B cell (primary cell): Measurements from ENCODE around the gene UBL3. TPM values are rescaled to one million over a fixed set of nuclear protein-coding genes. Genes with fewer than 3 reads are reported as not detected.

Experiments
- ATAC-seq: fragments of 200-7000 bp; cut with Tn5 transposase; one replicate; pipeline ENCODE4 v1.10.0; 2021; ENCODE audit warnings: low read depth, mild to moderate bottlenecking, moderate number of reproducible peaks, moderate library complexity
- CTCF ChIA-PET: fragments of 350-600 bp; sonication (Branson Sonifier 250); formaldehyde crosslinking; loops from one replicate; lab custom pipeline; 2021; ENCODE audit warnings: antibody characterized with exemption, inconsistent platforms; lab: Charles Lee
- POLR2A ChIA-PET: fragments of 350-600 bp; sonication (Branson Sonifier 250); formaldehyde crosslinking; loops from one replicate; lab custom pipeline; 2021; ENCODE audit warnings: antibody characterized with exemption; lab: Charles Lee
- DNase-seq: peaks from one replicate; pipeline ENCODE4 v3.0.0; 2013
- H2AFZ ChIP-seq: 2 replicates; pipeline ENCODE4 v1.6.1; 2012; ENCODE audit warnings: mild to moderate bottlenecking, low read depth, low read length; ENCODE audit not compliant: insufficient read depth, poor library complexity, severe bottlenecking
- H3K27ac ChIP-seq, 2 donors: 1 replicate in 1 of 2; 2 replicates in 1 of 2; pipeline ENCODE4 v1.5.1; 2012 to 2013; ENCODE audit warnings: low read length in 2 of 2, mild to moderate bottlenecking in 2 of 2, moderate library complexity in 1 of 2
- H3K27me3 ChIP-seq, 4 experiments: fragments of 200-600 bp in 1 of 4; sonication (generic) in 1 of 4; replicated peaks in 1 of 4; 1 replicate in 2 of 4; 2 replicates in 2 of 4; pipeline versions ENCODE4 v1.6.1 to v1.7.0; 2013 to 2016; ENCODE audit warnings: low read length in 3 of 4, mild to moderate bottlenecking in 2 of 4, mixed read lengths in 1 of 4, moderate library complexity in 1 of 4; ENCODE audit not compliant: insufficient read depth in 4 of 4, control insufficient read depth in 3 of 4; ENCODE audit errors: control extremely low read depth in 1 of 4
- H3K36me3 ChIP-seq, 2 experiments: replicated peaks in 1 of 2; 1 replicate in 1 of 2; 2 replicates in 1 of 2; pipeline versions ENCODE4 v1.6.1 to v1.7.1; 2013; ENCODE audit warnings: low read length in 1 of 2; ENCODE audit not compliant: insufficient read depth in 2 of 2, control insufficient read depth in 1 of 2; ENCODE audit errors: control extremely low read depth in 1 of 2, extremely low read depth in 1 of 2
- H3K4me1 ChIP-seq, 2 donors: fragments of 200-600 bp in 1 of 2; sonication (generic) in 1 of 2; 1 replicate in 1 of 2; 2 replicates in 1 of 2; pipeline versions ENCODE4 v1.5.1 to v1.6.1; 2013 to 2017; ENCODE audit warnings: low read length in 2 of 2; ENCODE audit not compliant: control insufficient read depth in 2 of 2, insufficient read depth in 2 of 2
- H3K4me2 ChIP-seq: replicated peaks from 2 replicates; pipeline ENCODE3; 2012; ENCODE audit warnings: mild to moderate bottlenecking, low read depth, low read length; ENCODE audit not compliant: poor library complexity, severe bottlenecking
- H3K4me3 ChIP-seq, 5 experiments: fragments of 200-600 bp in 1 of 5; sonication (generic) in 1 of 5; 1 replicate in 3 of 5; 2 replicates in 2 of 5; pipeline versions ENCODE4 v1.5.1 to v1.7.0; 2011 to 2016; ENCODE audit warnings: low read length in 4 of 5, mild to moderate bottlenecking in 4 of 5, low read depth in 2 of 5, control low read depth in 1 of 5, moderate library complexity in 1 of 5; ENCODE audit not compliant: insufficient read depth in 1 of 5; ENCODE audit errors: control extremely low read depth in 1 of 5, extremely low read depth in 1 of 5
- H3K79me2 ChIP-seq: fragments of 200-600 bp; sonication (generic); one replicate; pipeline ENCODE4 v1.6.0; 2016; ENCODE audit warnings: low read length; ENCODE audit not compliant: control insufficient read depth, insufficient read depth
- H3K9ac ChIP-seq: fragments of 200-600 bp; sonication (generic); 2 replicates; pipeline ENCODE4 v1.6.1; 2017; ENCODE audit warnings: mild to moderate bottlenecking, low read length, moderate library complexity
- H3K9me3 ChIP-seq, 3 donors: one replicate each; pipeline versions ENCODE4 v1.6.1 to v1.7.1; 2013; ENCODE audit warnings: low read length in 2 of 3; ENCODE audit not compliant: control insufficient read depth in 2 of 3, insufficient read depth in 1 of 3; ENCODE audit errors: control extremely low read depth in 1 of 3
- H4K20me1 ChIP-seq: 2 replicates; pipeline ENCODE4 v1.6.0; 2012; ENCODE audit warnings: mild to moderate bottlenecking, low read length; ENCODE audit not compliant: insufficient read depth, control insufficient read depth, poor library complexity, severe bottlenecking
- H3K27ac Mint-ChIP-seq: one replicate; pipeline ENCODE4 v1.8.0; 2021; ENCODE audit warnings: mixed read lengths
- H3K27me3 Mint-ChIP-seq: one replicate; pipeline ENCODE4 v1.8.0; 2021; ENCODE audit warnings: mixed read lengths
- H3K4me1 Mint-ChIP-seq: one replicate; pipeline ENCODE4 v1.8.0; 2021; ENCODE audit warnings: mixed read lengths
- H3K4me3 Mint-ChIP-seq: one replicate; pipeline ENCODE4 v1.8.0; 2021; ENCODE audit warnings: mixed read lengths
- H3K9me3 Mint-ChIP-seq: one replicate; pipeline ENCODE4 v1.8.0; 2022; ENCODE audit warnings: mixed read lengths; ENCODE audit not compliant: insufficient read depth
- CTCF ChIP-seq: fragments of 200-600 bp; IDR thresholded peaks from one replicate; pipeline ENCODE4 v1.8.0; 2022; ENCODE audit warnings: antibody characterized with exemption, mild to moderate bottlenecking
- EZH2 ChIP-seq: IDR thresholded peaks from 2 replicates; pipeline ENCODE4 v1.6.1; 2012; ENCODE audit warnings: borderline replicate concordance, low read depth, mild to moderate bottlenecking, moderate library complexity, low read length; ENCODE audit not compliant: insufficient read depth, poor library complexity, severe bottlenecking
- WGBS: methylation state at CpG from one replicate; pipeline ENCODE4 v1.1.5; 2013; ENCODE audit warnings: missing lambda C conversion rate; ENCODE audit not compliant: insufficient coverage; 5-methylcytosine and 5-hydroxymethylcytosine counted together
- intact Hi-C: fragments of 100-400 bp; cut with micrococcal nuclease; formaldehyde crosslinking; loops from one replicate; pipeline ENCODE4 v1.10.0; 2022
- polyA plus RNA-seq: library from polyadenylated mRNA; depleted of rRNA; stranded (reverse); fragments of >200 nt; gene quantifications from 2 replicates; pipeline ENCODE4 v1.2.3, GENCODE V29; 2012
- total RNA-seq, 2 donors: library from RNA; stranded (reverse); fragments of 120-200 nt in 1 of 2; gene quantifications; 1 replicate in 1 of 2; 2 replicates in 1 of 2; pipeline versions ENCODE4 v1.2.3 to v1.2.4, GENCODE V29; 2013 to 2022

UBL3 gene
- total and polyA plus RNA-seq, 2 donors (not counting 1 experiment from before 2014, with no cell fraction given), result 7.3 to 27.9 TPM

GRCh38 chr13:29771247-29771646 lies 79.2 kb downstream of the UBL3 start:
- Mint-ChIP-seq H3K4me3 (no peak overlapping the region), H3K9me3 (no peaks in the 10 kb centered on the region), H3K27me3 (no peaks in the 10 kb centered on the region), H3K4me1 (no peaks in the 10 kb centered on the region), H3K27ac (no peak overlapping the region)
- TF ChIP-seq EZH2 (no peak), CTCF (peak; percentile 82)
- no peak overlapping the region for H3K9ac ChIP-seq
- POLR2A ChIA-PET, result interaction anchor here (0.6 kb wide), 1 partner anchor 79 kb away, joined by 3 read pairs; the partner anchor contains the start of gene UBL3
- H3K4me1 ChIP-seq, result no peaks in the 10 kb centered on the region
- peaks cover 2 to 17% of the 10 kb centered on the region in 2 experiments for H3K36me3 ChIP-seq
- no peaks in the 10 kb centered on the region for H3K27me3 ChIP-seq
- no peaks in the 10 kb centered on the region for H3K9me3 ChIP-seq
- H3K79me2 ChIP-seq, result peaks cover 3% of the 10 kb centered on the region
- WGBS, result no CpG with 5 or more reads among the region's 2 CpGs
- H3K4me2 ChIP-seq, result no peak overlapping the region
- peaks cover 5% of the 10 kb centered on the region for H4K20me1 ChIP-seq
- H3K27ac ChIP-seq, result no peak overlapping the region
- ATAC-seq (no peak), DNase-seq (peak; percentile 69)
- H2AFZ ChIP-seq, result no peak overlapping the region
- CTCF ChIA-PET, result interaction anchor here (0.6 to 12.9 kb wide), 33 partner anchors 8 to 1093 kb away, joined by 3 to 286 read pairs (median 4); partner anchors contain the start of gene UBL3
- intact Hi-C loops, result loop anchor here (1.0 to 5.0 kb wide), 6 partner anchors 46 to 1271 kb away; no protein-coding TSS in a partner anchor
- H3K4me3 ChIP-seq, result no peak overlapping the region

- Mint-ChIP-seq H3K4me3 (no peak overlapping the region), H3K4me1 (peaks cover 16% of the 10 kb centered on the region), H3K27ac (no peak overlapping the region), H3K27me3 (no peaks in the 10 kb centered on the region), H3K9me3 (no peaks in the 10 kb centered on the region)
- H3K4me1 ChIP-seq, result peaks cover 4 to 5% of the 10 kb centered on the region in 2 donors
- DNase-seq (no peak), ATAC-seq (no peak)
- no peaks in the 10 kb centered on the region for H3K9me3 ChIP-seq
- H3K36me3 ChIP-seq, result peaks cover 5 to 15% of the 10 kb centered on the region in 2 experiments
- H3K27ac ChIP-seq, result no peak overlapping the region
- TF ChIP-seq CTCF (no peak), EZH2 (no peak)
- H3K27me3 ChIP-seq, result no peaks in the 10 kb centered on the region
- ChIA-PET CTCF (interaction anchor here (1.0 to 12.9 kb wide), 2 partner anchors 156 to 365 kb away, joined by 4 to 246 read pairs; no protein-coding TSS in a partner anchor), POLR2A (no interaction called here)
- H2AFZ ChIP-seq, result no peak overlapping the region
- no peak overlapping the region for H3K4me3 ChIP-seq
- peaks cover 3% of the 10 kb centered on the region for H3K79me2 ChIP-seq
- peaks cover 5% of the 10 kb centered on the region for H4K20me1 ChIP-seq
- intact Hi-C loops, result no loop called here
- H3K9ac ChIP-seq, result no peak overlapping the region
- no peak overlapping the region for H3K4me2 ChIP-seq
- 100% methylated on average over 2 of the region's 5 CpGs for WGBS
Observed at GRCh38 chr13:29767006-29767405, 83.4 kb downstream of the UBL3 start.
